HepG2 (cell line): ENCODE data around the gene VEGFB. TPM values are rescaled to one million over a fixed set of nuclear protein-coding genes. Genes with fewer than 3 reads are reported as not detected.

ENCODE experiments used
- ARHGAP35 ChIP-seq: sonication (generic); formaldehyde crosslinking; IDR thresholded peaks from 2 replicates; pipeline ENCODE4 v1.9.0; 2022; ENCODE audit warnings: mild to moderate bottlenecking, inconsistent platforms, moderate library complexity, missing genetic modification reagents, borderline replicate concordance
- CAMTA2 ChIP-seq: sonication (generic); formaldehyde crosslinking; IDR thresholded peaks from 2 replicates; pipeline ENCODE4 v1.4.0; 2020; ENCODE audit warnings: mild to moderate bottlenecking, missing genetic modification reagents, borderline replicate concordance
- CREB3 ChIP-seq: sonication (generic); formaldehyde crosslinking; IDR thresholded peaks from 2 replicates; pipeline ENCODE4 v1.5.0; 2020; ENCODE audit warnings: missing genetic modification reagents
- ERF ChIP-seq: IDR thresholded peaks from 2 replicates; pipeline ENCODE4 v1.6.1; 2018; ENCODE audit warnings: missing biosample characterization, missing genetic modification reagents
- ESRRA ChIP-seq: sonication (generic); formaldehyde crosslinking; IDR thresholded peaks from 2 replicates; pipeline ENCODE4 v1.5.1; 2020; ENCODE audit warnings: mild to moderate bottlenecking, low read depth, missing genetic modification reagents
- FOXA3 ChIP-seq: IDR thresholded peaks from 2 replicates; pipeline ENCODE4 v1.6.1; 2016; ENCODE audit warnings: missing genetic modification reagents, missing compliant biosample characterization
- KDM1A ChIP-seq: IDR thresholded peaks from 2 replicates; pipeline ENCODE4 v1.6.1; 2016; ENCODE audit warnings: missing compliant biosample characterization
- MATR3 ChIP-seq: sonication (generic); formaldehyde crosslinking; IDR thresholded peaks from 2 replicates; pipeline ENCODE4 v1.4.0; 2020; ENCODE audit warnings: missing genetic modification reagents
- PHF21A ChIP-seq: sonication (generic); formaldehyde crosslinking; IDR thresholded peaks from 2 replicates; pipeline ENCODE4 v1.5.0; 2020; ENCODE audit warnings: mild to moderate bottlenecking, missing genetic modification reagents
- REXO4 ChIP-seq: sonication (generic); formaldehyde crosslinking; IDR thresholded peaks from 2 replicates; pipeline ENCODE4 v1.8.0; 2022; ENCODE audit warnings: missing genetic modification reagents, mild to moderate bottlenecking, borderline replicate concordance
- RFXANK ChIP-seq: IDR thresholded peaks from 2 replicates; pipeline ENCODE4 v1.6.1; 2016
- SALL1 ChIP-seq: sonication (generic); formaldehyde crosslinking; IDR thresholded peaks from 2 replicates; pipeline ENCODE4 v1.8.0; 2022; ENCODE audit warnings: mild to moderate bottlenecking, missing genetic modification reagents
- SP5 ChIP-seq: IDR thresholded peaks from 2 replicates; pipeline ENCODE4 v1.6.1; 2016; ENCODE audit warnings: low read depth, borderline replicate concordance
- ZNF224 ChIP-seq: sonication (generic); formaldehyde crosslinking; IDR thresholded peaks from 2 replicates; pipeline ENCODE4 v1.5.0; 2020; ENCODE audit warnings: mild to moderate bottlenecking, missing genetic modification reagents
- ZNF3 ChIP-seq: IDR thresholded peaks from 2 replicates; pipeline ENCODE4 v1.7.0; 2017; ENCODE audit warnings: inconsistent platforms
- ZNF343 ChIP-seq: sonication (generic); formaldehyde crosslinking; IDR thresholded peaks from 2 replicates; pipeline ENCODE4 v1.4.0; 2020; ENCODE audit warnings: mild to moderate bottlenecking, missing genetic modification reagents
- ZNF383 ChIP-seq: sonication (generic); formaldehyde crosslinking; IDR thresholded peaks from 2 replicates; pipeline ENCODE4 v1.4.0; 2020; ENCODE audit warnings: missing genetic modification reagents, mild to moderate bottlenecking, borderline replicate concordance
- ZNF503 ChIP-seq: sonication (generic); formaldehyde crosslinking; IDR thresholded peaks from 2 replicates; pipeline ENCODE4 v1.4.0; 2020; ENCODE audit warnings: missing genetic modification reagents
- ZNF513 ChIP-seq: sonication (generic); formaldehyde crosslinking; conservative IDR thresholded peaks from 2 replicates; pipeline ENCODE4 v1.5.0; 2020; ENCODE audit warnings: missing genetic modification reagents
- ZNF556 ChIP-seq: sonication (generic); formaldehyde crosslinking; IDR thresholded peaks from 2 replicates; pipeline ENCODE4 v1.4.0; 2020; ENCODE audit warnings: mild to moderate bottlenecking, missing genetic modification reagents, borderline replicate concordance
- ZNF746 ChIP-seq: sonication (generic); formaldehyde crosslinking; IDR thresholded peaks from 2 replicates; pipeline ENCODE4 v1.8.0; 2022; ENCODE audit warnings: mild to moderate bottlenecking, missing genetic modification reagents
- ZNF839 ChIP-seq: sonication (generic); formaldehyde crosslinking; IDR thresholded peaks from 2 replicates; pipeline ENCODE4 v1.4.0; 2020; ENCODE audit warnings: missing genetic modification reagents, mild to moderate bottlenecking, borderline replicate concordance
- polyA plus RNA-seq, 8 experiments: library from polyadenylated mRNA; depleted of rRNA in 3 of 8; stranded (reverse) in 7 of 8; unstranded in 1 of 8; fragments of >200 nt; fragmentation: Illumina TruSeq in 4 of 8; extraction: Trizol in 4 of 8; gene quantifications; 2 replicates each; pipeline versions ENCODE4 v1.2.1 to v1.2.3, GENCODE V29; 2011 to 2016; ENCODE audit warnings: low read depth in 4 of 8, missing spikeins in 1 of 8, mixed read lengths in 1 of 8; ENCODE audit not compliant: insufficient read depth in 1 of 8
- total RNA-seq, 5 experiments: library from RNA; depleted of rRNA; stranded (reverse); fragments of >200 nt; fragmentation: Illumina TruSeq; extraction: Trizol; gene quantifications; 2 replicates each; pipeline ENCODE4 v1.2.3, GENCODE V29; 2016; ENCODE audit warnings: low read depth in 1 of 5
- TF ChIP-seq, protein P1 (sequence below): sonication (generic); formaldehyde crosslinking; IDR thresholded peaks from 2 replicates; pipeline ENCODE4 v1.4.0; 2020; ENCODE audit warnings: missing genetic modification reagents
- TF ChIP-seq, protein P2 (sequence below): sonication (generic); formaldehyde crosslinking; conservative IDR thresholded peaks from 2 replicates; pipeline ENCODE4 v1.4.0; 2020; ENCODE audit warnings: missing genetic modification reagents

Gene VEGFB
- total and polyA plus RNA-seq, 2 of the 13 experiments (the other 11 are each of a cell fraction or from before 2014, with no cell fraction given) = 9.0 to 11.3 TPM

- no peak for TF ChIP-seq ZNF503
- TF ChIP-seq MATR3 (CRISPR knock-in tag) = no peak
- TF ChIP-seq, protein P1, sequence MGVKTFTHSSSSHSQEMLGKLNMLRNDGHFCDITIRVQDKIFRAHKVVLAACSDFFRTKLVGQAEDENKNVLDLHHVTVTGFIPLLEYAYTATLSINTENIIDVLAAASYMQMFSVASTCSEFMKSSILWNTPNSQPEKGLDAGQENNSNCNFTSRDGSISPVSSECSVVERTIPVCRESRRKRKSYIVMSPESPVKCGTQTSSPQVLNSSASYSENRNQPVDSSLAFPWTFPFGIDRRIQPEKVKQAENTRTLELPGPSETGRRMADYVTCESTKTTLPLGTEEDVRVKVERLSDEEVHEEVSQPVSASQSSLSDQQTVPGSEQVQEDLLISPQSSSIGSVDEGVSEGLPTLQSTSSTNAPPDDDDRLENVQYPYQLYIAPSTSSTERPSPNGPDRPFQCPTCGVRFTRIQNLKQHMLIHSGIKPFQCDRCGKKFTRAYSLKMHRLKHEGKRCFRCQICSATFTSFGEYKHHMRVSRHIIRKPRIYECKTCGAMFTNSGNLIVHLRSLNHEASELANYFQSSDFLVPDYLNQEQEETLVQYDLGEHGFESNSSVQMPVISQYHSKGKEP = no peak
- no peak; the same call in 1 of the 2 replicates for TF ChIP-seq SALL1 (CRISPR knock-in tag)
- peak; percentile 81 for TF ChIP-seq PHF21A
- no peak for TF ChIP-seq CREB3 (CRISPR knock-in tag)
- 0 out of 2 replicates have a peak, but pooled peaks have one; percentile 29 for TF ChIP-seq ARHGAP35
- no peak for TF ChIP-seq KDM1A (CRISPR knock-in tag)
- TF ChIP-seq ZNF556 = no peak
- peak; percentile 88 for TF ChIP-seq SP5 (CRISPR knock-in tag)
- TF ChIP-seq ZNF224 = no peak; the same call in 1 of the 2 replicates
- TF ChIP-seq ZNF746 (CRISPR knock-in tag) = no peak; the same call in 1 of the 2 replicates
- no peak for TF ChIP-seq REXO4 (CRISPR knock-in tag)
- TF ChIP-seq CAMTA2 (CRISPR knock-in tag) = no peak
- TF ChIP-seq FOXA3 (CRISPR knock-in tag) = peak; percentile 61; the same call in 1 of the 2 replicates
- TF ChIP-seq, protein P2, sequence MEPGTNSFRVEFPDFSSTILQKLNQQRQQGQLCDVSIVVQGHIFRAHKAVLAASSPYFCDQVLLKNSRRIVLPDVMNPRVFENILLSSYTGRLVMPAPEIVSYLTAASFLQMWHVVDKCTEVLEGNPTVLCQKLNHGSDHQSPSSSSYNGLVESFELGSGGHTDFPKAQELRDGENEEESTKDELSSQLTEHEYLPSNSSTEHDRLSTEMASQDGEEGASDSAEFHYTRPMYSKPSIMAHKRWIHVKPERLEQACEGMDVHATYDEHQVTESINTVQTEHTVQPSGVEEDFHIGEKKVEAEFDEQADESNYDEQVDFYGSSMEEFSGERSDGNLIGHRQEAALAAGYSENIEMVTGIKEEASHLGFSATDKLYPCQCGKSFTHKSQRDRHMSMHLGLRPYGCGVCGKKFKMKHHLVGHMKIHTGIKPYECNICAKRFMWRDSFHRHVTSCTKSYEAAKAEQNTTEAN (CRISPR knock-in tag) = peak; percentile 98
- no peak for TF ChIP-seq RFXANK (CRISPR knock-in tag)
- no peak for TF ChIP-seq ZNF383 (CRISPR knock-in tag)
- no peak; the same call in none of the 2 replicates for TF ChIP-seq ZNF839
- TF ChIP-seq ESRRA (CRISPR knock-in tag) = peak; percentile 57; the same call in 1 of the 2 replicates
- peak; percentile 21; the same call in 1 of the 2 replicates for TF ChIP-seq ZNF343 (CRISPR knock-in tag)
- peak; percentile 70; the same call in 1 of the 2 replicates for TF ChIP-seq ERF (CRISPR knock-in tag)
- TF ChIP-seq ZNF513 = no peak
- 0 out of 2 replicates have a peak, but pooled peaks have one; percentile 9 for TF ChIP-seq ZNF3
Observed at GRCh38 chr11:64269540-64270220, 35.3 kb downstream of the VEGFB start (continued).
